SJCRH30 (cell line): ENCODE data around the gene ADGRL3. TPM values are rescaled to one million over a fixed set of nuclear protein-coding genes. Genes with fewer than 3 reads are reported as not detected.

Experiments
- DNase-seq, 2 experiments: peaks; one replicate each; pipeline ENCODE4 v3.0.0-alpha.2; 2015 to 2020
- H3K27ac ChIP-seq: fragments of 250-450 bp; sonication (Bioruptor Pico); 2 replicates; pipeline ENCODE4 v1.5.1; 2020; ENCODE audit warnings: mild to moderate bottlenecking, moderate library complexity
- H3K27me3 ChIP-seq: fragments of 250-450 bp; sonication (Bioruptor Pico); 2 replicates; pipeline ENCODE4 v1.5.1; 2020; ENCODE audit warnings: mild to moderate bottlenecking, moderate library complexity
- H3K36me3 ChIP-seq: fragments of 250-450 bp; sonication (Bioruptor Pico); 2 replicates; pipeline ENCODE4 v1.5.1; 2020; ENCODE audit warnings: mild to moderate bottlenecking, moderate library complexity
- H3K4me1 ChIP-seq: fragments of 250-450 bp; sonication (Bioruptor Pico); 2 replicates; pipeline ENCODE4 v1.5.1; 2020; ENCODE audit warnings: mild to moderate bottlenecking, moderate library complexity
- H3K4me3 ChIP-seq: fragments of 250-450 bp; sonication (Bioruptor Pico); 2 replicates; pipeline ENCODE4 v1.5.1; 2020; ENCODE audit warnings: mild to moderate bottlenecking, moderate library complexity
- H3K9me3 ChIP-seq: fragments of 250-450 bp; sonication (Bioruptor Pico); replicated peaks from 2 replicates; pipeline ENCODE4 v1.5.1; 2020; ENCODE audit warnings: mild to moderate bottlenecking, moderate library complexity
- total RNA-seq: library from RNA; depleted of rRNA; stranded (reverse); fragments of >200 nt; shearing (Covaris generic); gene quantifications from 2 replicates; pipeline ENCODE4 v1.2.3, GENCODE V29; 2014

The ADGRL3 gene
- total RNA-seq, 1 experiment from 2014 or later = 0.40 TPM

- DNase-seq = no peak
These were observed 77.9 kb downstream of the ADGRL3 start for GRCh38 chr4:61277785-61278760.

GRCh38 chr4:61292322-61292721 is 92.2 kb downstream of the ADGRL3 start:
- H3K27ac ChIP-seq = no peak overlapping the region
- H3K27me3 ChIP-seq = no peaks in the 10 kb centered on the region
- no peaks in the 10 kb centered on the region for H3K4me1 ChIP-seq
- no peak for DNase-seq
- H3K4me3 ChIP-seq = no peak overlapping the region
- H3K9me3 ChIP-seq = no peaks in the 10 kb centered on the region
- H3K36me3 ChIP-seq = no peaks in the 10 kb centered on the region

More at GRCh38 chr4:61277785-61278760, 77.9 kb downstream of the ADGRL3 start:
- no peaks in the 10 kb centered on the region for H3K36me3 ChIP-seq
- no peaks in the 10 kb centered on the region for H3K4me1 ChIP-seq
- no peaks in the 10 kb centered on the region for H3K27me3 ChIP-seq
- H3K27ac ChIP-seq = no peak overlapping the region
- no peak overlapping the region for H3K4me3 ChIP-seq
- H3K9me3 ChIP-seq = no peaks in the 10 kb centered on the region

- no peak overlapping the region for H3K4me3 ChIP-seq
- H3K4me1 ChIP-seq = no peaks in the 10 kb centered on the region
- H3K36me3 ChIP-seq = no peaks in the 10 kb centered on the region
- no peak for DNase-seq
- no peaks in the 10 kb centered on the region for H3K9me3 ChIP-seq
- H3K27ac ChIP-seq = no peak overlapping the region
- no peaks in the 10 kb centered on the region for H3K27me3 ChIP-seq
These were observed 93.7 kb downstream of the ADGRL3 start for GRCh38 chr4:61293707-61294400.

- H3K4me1 ChIP-seq = no peaks in the 10 kb centered on the region
- DNase-seq = no peak
- no peaks in the 10 kb centered on the region for H3K9me3 ChIP-seq
- no peaks in the 10 kb centered on the region for H3K27me3 ChIP-seq
- H3K36me3 ChIP-seq = no peaks in the 10 kb centered on the region
- no peak overlapping the region for H3K4me3 ChIP-seq
- no peak overlapping the region for H3K27ac ChIP-seq
These were observed 94.8 kb downstream of the ADGRL3 start for GRCh38 chr4:61294936-61295335.

- DNase-seq = no peak
- no peak overlapping the region for H3K4me3 ChIP-seq
- no peaks in the 10 kb centered on the region for H3K9me3 ChIP-seq
- no peaks in the 10 kb centered on the region for H3K4me1 ChIP-seq
- H3K27me3 ChIP-seq = no peaks in the 10 kb centered on the region
- no peaks in the 10 kb centered on the region for H3K36me3 ChIP-seq
- H3K27ac ChIP-seq = no peak overlapping the region
These were observed 96.0 kb downstream of the ADGRL3 start for GRCh38 chr4:61296144-61296543.

GRCh38 chr4:61298178-61298740 is 98.1 kb downstream of the ADGRL3 start:
- H3K4me1 ChIP-seq = no peaks in the 10 kb centered on the region
- no peak overlapping the region for H3K27ac ChIP-seq
- H3K9me3 ChIP-seq = no peaks in the 10 kb centered on the region
- no peaks in the 10 kb centered on the region for H3K27me3 ChIP-seq
- no peak for DNase-seq
- no peaks in the 10 kb centered on the region for H3K36me3 ChIP-seq
- H3K4me3 ChIP-seq = no peak overlapping the region

- no peaks in the 10 kb centered on the region for H3K36me3 ChIP-seq
- DNase-seq = no peak
- H3K4me1 ChIP-seq = no peaks in the 10 kb centered on the region
These were observed 99.2 kb downstream of the ADGRL3 start for GRCh38 chr4:61299316-61299715.

GRCh38 chr4:61300266-61300844 is 100.2 kb downstream of the ADGRL3 start:
- no peak overlapping the region for H3K4me3 ChIP-seq

More at GRCh38 chr4:61299316-61299715, 99.2 kb downstream of the ADGRL3 start:
- Histone ChIP-seq H3K27ac (no peak overlapping the region), H3K27me3 (no peaks in the 10 kb centered on the region), H3K9me3 (no peaks in the 10 kb centered on the region), H3K4me3 (no peak overlapping the region)

GRCh38 chr4:61301271-61301670 is 101.1 kb downstream of the ADGRL3 start:
- no peak overlapping the region for H3K4me3 ChIP-seq
- H3K9me3 ChIP-seq = no peaks in the 10 kb centered on the region
- H3K27me3 ChIP-seq = no peaks in the 10 kb centered on the region
- H3K4me1 ChIP-seq = no peaks in the 10 kb centered on the region
- no peak overlapping the region for H3K27ac ChIP-seq
- DNase-seq = no peak
- no peaks in the 10 kb centered on the region for H3K36me3 ChIP-seq

More at GRCh38 chr4:61300266-61300844, 100.2 kb downstream of the ADGRL3 start:
- no peaks in the 10 kb centered on the region for H3K4me1 ChIP-seq
- H3K9me3 ChIP-seq = no peaks in the 10 kb centered on the region
- H3K36me3 ChIP-seq = no peaks in the 10 kb centered on the region
- no peak for DNase-seq
- H3K27me3 ChIP-seq = no peaks in the 10 kb centered on the region
- no peak overlapping the region for H3K27ac ChIP-seq

- no peak overlapping the region for H3K4me3 ChIP-seq
- H3K27ac ChIP-seq = no peak overlapping the region
- H3K36me3 ChIP-seq = no peaks in the 10 kb centered on the region
- no peaks in the 10 kb centered on the region for H3K4me1 ChIP-seq
- no peaks in the 10 kb centered on the region for H3K9me3 ChIP-seq
- H3K27me3 ChIP-seq = no peaks in the 10 kb centered on the region
- DNase-seq = no peak
These were observed 107.9 kb downstream of the ADGRL3 start for GRCh38 chr4:61308033-61308432.

GRCh38 chr4:61309616-61310015 is 109.5 kb downstream of the ADGRL3 start:
- no peak for DNase-seq
- Histone ChIP-seq H3K9me3 (no peaks in the 10 kb centered on the region), H3K4me3 (no peak overlapping the region), H3K36me3 (no peaks in the 10 kb centered on the region), H3K27ac (no peak overlapping the region), H3K27me3 (no peaks in the 10 kb centered on the region), H3K4me1 (no peaks in the 10 kb centered on the region)

GRCh38 chr4:61312526-61312925 is 112.4 kb downstream of the ADGRL3 start:
- Histone ChIP-seq H3K27ac (no peak overlapping the region), H3K36me3 (no peaks in the 10 kb centered on the region), H3K4me1 (no peaks in the 10 kb centered on the region), H3K4me3 (no peak overlapping the region), H3K27me3 (no peaks in the 10 kb centered on the region), H3K9me3 (no peaks in the 10 kb centered on the region)
- DNase-seq = no peak

GRCh38 chr4:61318431-61318830 is 118.3 kb downstream of the ADGRL3 start:
- no peak for DNase-seq
- H3K27me3 ChIP-seq = no peaks in the 10 kb centered on the region
- no peaks in the 10 kb centered on the region for H3K9me3 ChIP-seq
- no peaks in the 10 kb centered on the region for H3K4me1 ChIP-seq
- no peak overlapping the region for H3K27ac ChIP-seq
- H3K36me3 ChIP-seq = no peaks in the 10 kb centered on the region
- H3K4me3 ChIP-seq = no peak overlapping the region

GRCh38 chr4:61319156-61319555 is 119.0 kb downstream of the ADGRL3 start:
- Histone ChIP-seq H3K4me1 (no peaks in the 10 kb centered on the region), H3K27me3 (no peaks in the 10 kb centered on the region), H3K36me3 (no peaks in the 10 kb centered on the region), H3K9me3 (no peaks in the 10 kb centered on the region), H3K4me3 (no peak overlapping the region), H3K27ac (no peak overlapping the region)
- no peak for DNase-seq

- H3K9me3 ChIP-seq = no peaks in the 10 kb centered on the region
- no peaks in the 10 kb centered on the region for H3K4me1 ChIP-seq
- no peak overlapping the region for H3K4me3 ChIP-seq
- H3K27me3 ChIP-seq = no peaks in the 10 kb centered on the region
- no peak for DNase-seq
- H3K36me3 ChIP-seq = no peaks in the 10 kb centered on the region
- H3K27ac ChIP-seq = no peak overlapping the region
These were observed 120.0 kb downstream of the ADGRL3 start for GRCh38 chr4:61320154-61320553.
